Thoracic aorta (tissue), 2 donors: ENCODE data around the gene FAM83B. TPM values are rescaled to one million over a fixed set of nuclear protein-coding genes. Genes with fewer than 3 reads are reported as not detected.
"Not testable (repeated sequence)": the region's sequence is repeated elsewhere in the genome, so short reads cannot be mapped to it uniquely, and the experiment has no call there.

Source experiments
- ATAC-seq: fragments of 150-250 bp; one replicate; pipeline ENCODE4 v1.8.0; 2017; ENCODE audit warnings: low read depth; ENCODE audit not compliant: insufficient number of reproducible peaks, low FRiP score
- DNase-seq: peaks from one replicate; pipeline ENCODE4 v3.0.0-alpha.2; 2020; ENCODE audit warnings: low spot score
- H3K27ac ChIP-seq, 2 donors: fragments of 200-600 bp; sonication (generic); 1 replicate in 1 of 2; 2 replicates in 1 of 2; pipeline ENCODE4 v1.5.1; 2016; ENCODE audit warnings: mild to moderate bottlenecking in 2 of 2, moderate library complexity in 2 of 2
- H3K27me3 ChIP-seq: fragments of 200-600 bp; sonication (generic); replicated peaks from 2 replicates; pipeline ENCODE4 v1.6.0; 2016; ENCODE audit warnings: mild to moderate bottlenecking; ENCODE audit not compliant: insufficient read depth
- H3K36me3 ChIP-seq: fragments of 200-600 bp; sonication (generic); one replicate; pipeline ENCODE4 v1.5.1; 2016
- H3K4me1 ChIP-seq, 2 donors: fragments of 200-600 bp; sonication (generic); 1 replicate in 1 of 2; 2 replicates in 1 of 2; pipeline versions ENCODE4 v1.5.1 to v1.6.0; 2016; ENCODE audit warnings: low read depth in 2 of 2, mild to moderate bottlenecking in 1 of 2; ENCODE audit not compliant: control insufficient read depth in 1 of 2
- H3K4me3 ChIP-seq: fragments of 200-600 bp; sonication (generic); 2 replicates; pipeline ENCODE4 v1.5.1; 2016; ENCODE audit warnings: mild to moderate bottlenecking
- H3K9me3 ChIP-seq: fragments of 200-600 bp; sonication (generic); 2 replicates; pipeline ENCODE4 v1.5.1; 2016
- total RNA-seq, 2 donors: library from RNA; depleted of rRNA; stranded (reverse); fragments of >200 nt; gene quantifications; one replicate each; pipeline versions ENCODE4 v1.1.0 to v1.2.3, GENCODE V29; 2016
- TF ChIP-seq, protein P1 (sequence below): fragments of 200-600 bp; sonication (generic); IDR thresholded peaks from one replicate; pipeline ENCODE4 v1.5.1; 2019; ENCODE audit warnings: antibody characterized with exemption

Gene FAM83B, protein sequence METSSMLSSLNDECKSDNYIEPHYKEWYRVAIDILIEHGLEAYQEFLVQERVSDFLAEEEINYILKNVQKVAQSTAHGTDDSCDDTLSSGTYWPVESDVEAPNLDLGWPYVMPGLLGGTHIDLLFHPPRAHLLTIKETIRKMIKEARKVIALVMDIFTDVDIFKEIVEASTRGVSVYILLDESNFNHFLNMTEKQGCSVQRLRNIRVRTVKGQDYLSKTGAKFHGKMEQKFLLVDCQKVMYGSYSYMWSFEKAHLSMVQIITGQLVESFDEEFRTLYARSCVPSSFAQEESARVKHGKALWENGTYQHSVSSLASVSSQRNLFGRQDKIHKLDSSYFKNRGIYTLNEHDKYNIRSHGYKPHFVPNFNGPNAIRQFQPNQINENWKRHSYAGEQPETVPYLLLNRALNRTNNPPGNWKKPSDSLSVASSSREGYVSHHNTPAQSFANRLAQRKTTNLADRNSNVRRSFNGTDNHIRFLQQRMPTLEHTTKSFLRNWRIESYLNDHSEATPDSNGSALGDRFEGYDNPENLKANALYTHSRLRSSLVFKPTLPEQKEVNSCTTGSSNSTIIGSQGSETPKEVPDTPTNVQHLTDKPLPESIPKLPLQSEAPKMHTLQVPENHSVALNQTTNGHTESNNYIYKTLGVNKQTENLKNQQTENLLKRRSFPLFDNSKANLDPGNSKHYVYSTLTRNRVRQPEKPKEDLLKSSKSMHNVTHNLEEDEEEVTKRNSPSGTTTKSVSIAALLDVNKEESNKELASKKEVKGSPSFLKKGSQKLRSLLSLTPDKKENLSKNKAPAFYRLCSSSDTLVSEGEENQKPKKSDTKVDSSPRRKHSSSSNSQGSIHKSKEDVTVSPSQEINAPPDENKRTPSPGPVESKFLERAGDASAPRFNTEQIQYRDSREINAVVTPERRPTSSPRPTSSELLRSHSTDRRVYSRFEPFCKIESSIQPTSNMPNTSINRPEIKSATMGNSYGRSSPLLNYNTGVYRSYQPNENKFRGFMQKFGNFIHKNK
- not detected for total RNA-seq

DNA sequence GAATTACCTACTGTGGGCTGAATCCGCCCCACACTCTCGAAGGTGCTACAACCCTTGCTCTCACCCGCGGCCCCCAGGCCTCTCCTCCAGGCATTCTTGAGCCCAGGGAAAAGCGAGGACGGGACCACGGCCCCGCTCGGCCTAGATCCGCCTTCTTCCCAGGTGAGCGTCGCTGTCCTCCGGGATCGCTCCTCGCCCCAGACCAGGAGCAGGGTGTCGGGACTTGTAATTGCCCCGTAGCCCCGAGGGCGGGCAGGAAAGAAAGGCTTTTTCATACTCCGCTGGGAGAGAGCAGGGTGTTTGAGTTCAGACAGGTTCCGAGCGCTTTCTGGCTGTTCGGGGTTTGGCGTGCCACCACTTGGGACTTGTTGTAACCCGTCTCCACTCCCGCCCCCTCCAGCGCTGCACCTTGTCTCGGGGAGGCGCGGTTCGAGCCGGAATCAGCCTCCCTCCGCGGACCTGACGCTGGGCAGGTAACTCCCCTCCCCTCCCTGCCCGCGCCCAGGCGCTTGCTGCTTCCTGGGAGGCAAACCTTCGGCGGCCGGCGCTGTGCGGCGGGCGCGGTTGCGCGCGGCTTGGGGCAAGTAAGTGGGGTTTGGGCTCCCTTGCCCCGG is at the start of gene FAM83B:
Gene FAM83B, plus strand, starts transcription at position 529 of the 614 bp plus-strand sequence. CDS start 23,476 bp downstream, outside the sequence.
- ATAC-seq: no peak
- H3K27me3 ChIP-seq: peaks cover 4% of the 10 kb centered on the region
- TF ChIP-seq, protein P1, sequence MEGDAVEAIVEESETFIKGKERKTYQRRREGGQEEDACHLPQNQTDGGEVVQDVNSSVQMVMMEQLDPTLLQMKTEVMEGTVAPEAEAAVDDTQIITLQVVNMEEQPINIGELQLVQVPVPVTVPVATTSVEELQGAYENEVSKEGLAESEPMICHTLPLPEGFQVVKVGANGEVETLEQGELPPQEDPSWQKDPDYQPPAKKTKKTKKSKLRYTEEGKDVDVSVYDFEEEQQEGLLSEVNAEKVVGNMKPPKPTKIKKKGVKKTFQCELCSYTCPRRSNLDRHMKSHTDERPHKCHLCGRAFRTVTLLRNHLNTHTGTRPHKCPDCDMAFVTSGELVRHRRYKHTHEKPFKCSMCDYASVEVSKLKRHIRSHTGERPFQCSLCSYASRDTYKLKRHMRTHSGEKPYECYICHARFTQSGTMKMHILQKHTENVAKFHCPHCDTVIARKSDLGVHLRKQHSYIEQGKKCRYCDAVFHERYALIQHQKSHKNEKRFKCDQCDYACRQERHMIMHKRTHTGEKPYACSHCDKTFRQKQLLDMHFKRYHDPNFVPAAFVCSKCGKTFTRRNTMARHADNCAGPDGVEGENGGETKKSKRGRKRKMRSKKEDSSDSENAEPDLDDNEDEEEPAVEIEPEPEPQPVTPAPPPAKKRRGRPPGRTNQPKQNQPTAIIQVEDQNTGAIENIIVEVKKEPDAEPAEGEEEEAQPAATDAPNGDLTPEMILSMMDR: no peak
- H3K36me3 ChIP-seq: no peaks in the 10 kb centered on the region
- peak within 1 kb of the TSS; percentile 65 for H3K4me3 ChIP-seq
- no peaks in the 10 kb centered on the region for H3K9me3 ChIP-seq
- H3K4me1 ChIP-seq: peaks cover 2 to 9% of the 10 kb centered on the region in 2 donors
- no peak within 1 kb of the TSS for H3K27ac ChIP-seq
- DNase-seq: no peak

DNA sequence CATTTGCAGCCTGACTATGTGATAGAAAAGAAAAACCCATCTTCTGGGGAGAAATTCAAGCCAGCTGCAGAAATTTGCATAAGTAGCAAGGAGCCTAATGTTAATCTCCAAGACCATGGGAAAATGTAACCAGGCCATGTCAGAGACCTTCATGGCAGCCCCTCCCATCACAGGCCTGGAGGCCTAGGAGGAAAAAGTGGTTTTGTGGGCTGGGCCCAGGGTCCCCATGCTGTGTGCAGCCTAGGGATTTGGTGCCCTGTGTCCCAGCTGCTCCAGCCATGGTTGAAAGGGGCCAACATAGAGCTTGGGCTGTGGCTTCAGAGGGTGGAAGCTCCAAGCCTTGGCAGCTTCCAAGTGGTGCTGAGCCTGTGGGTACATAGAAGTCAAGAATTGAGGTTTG is 49.7 kb upstream of the FAM83B start:
- not testable (repeated sequence) for H3K27ac ChIP-seq, H3K36me3 ChIP-seq, H3K4me1 ChIP-seq, DNase-seq, ATAC-seq, H3K27me3 ChIP-seq, H3K9me3 ChIP-seq, H3K4me3 ChIP-seq

DNA sequence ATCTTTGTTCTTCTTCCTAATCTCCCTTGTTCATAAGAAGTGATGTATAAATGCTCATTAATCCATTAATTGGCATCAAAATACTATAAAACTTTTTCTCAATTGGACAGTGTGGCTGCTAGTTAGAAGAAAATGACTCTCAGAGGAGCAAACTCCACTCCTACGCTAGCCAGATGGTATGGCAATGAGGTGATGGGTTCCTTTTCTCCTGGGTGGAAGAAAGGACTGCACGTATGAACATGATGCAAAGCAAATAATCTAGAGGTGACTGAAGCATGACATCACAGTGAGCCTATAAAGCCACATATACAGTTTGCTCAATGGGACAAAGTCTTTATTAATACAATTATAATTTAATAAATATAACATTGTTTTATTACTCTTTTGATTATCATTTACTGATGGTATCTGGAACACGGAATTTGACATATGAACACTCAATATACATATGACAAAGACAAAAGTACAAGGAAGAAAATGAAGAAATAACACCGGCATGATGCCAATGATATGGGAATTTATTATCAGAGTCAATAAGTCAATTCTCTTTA is 46.4 kb upstream of the FAM83B start:
- H3K9me3 ChIP-seq: no peaks in the 10 kb centered on the region
- H3K27me3 ChIP-seq: no peaks in the 10 kb centered on the region
- DNase-seq: no peak
- ATAC-seq: no peak
- H3K4me3 ChIP-seq: no peak overlapping the region
- H3K36me3 ChIP-seq: no peaks in the 10 kb centered on the region
- H3K4me1 ChIP-seq: no peaks in the 10 kb centered on the region
- no peak overlapping the region for H3K27ac ChIP-seq
- TF ChIP-seq, protein P1: no peak

DNA sequence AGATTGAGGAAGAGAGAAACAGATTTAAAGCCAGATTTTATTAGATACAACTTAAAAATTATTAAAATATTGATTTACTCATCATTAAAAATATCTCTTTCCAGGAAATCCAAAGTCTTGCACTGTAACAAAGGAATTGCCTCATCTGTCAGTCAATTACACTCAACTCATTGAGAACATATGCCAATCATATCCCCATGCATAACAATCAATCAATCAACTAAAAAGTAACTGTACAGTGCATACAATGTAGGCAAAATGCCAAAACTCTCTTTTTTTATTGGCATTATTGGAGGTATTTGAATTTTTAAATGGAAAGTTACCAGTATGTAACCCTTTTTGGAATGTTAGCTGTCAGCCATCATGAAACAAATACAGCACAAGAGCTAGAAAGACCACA is 45.3 kb upstream of the FAM83B start:
- Histone ChIP-seq H3K4me1 (no peaks in the 10 kb centered on the region), H3K27me3 (no peaks in the 10 kb centered on the region), H3K4me3 (no peak overlapping the region), H3K9me3 (no peaks in the 10 kb centered on the region), H3K36me3 (no peaks in the 10 kb centered on the region), H3K27ac (no peak overlapping the region)
- ATAC-seq (no peak), DNase-seq (no peak)
- TF ChIP-seq, protein P1: no peak

DNA sequence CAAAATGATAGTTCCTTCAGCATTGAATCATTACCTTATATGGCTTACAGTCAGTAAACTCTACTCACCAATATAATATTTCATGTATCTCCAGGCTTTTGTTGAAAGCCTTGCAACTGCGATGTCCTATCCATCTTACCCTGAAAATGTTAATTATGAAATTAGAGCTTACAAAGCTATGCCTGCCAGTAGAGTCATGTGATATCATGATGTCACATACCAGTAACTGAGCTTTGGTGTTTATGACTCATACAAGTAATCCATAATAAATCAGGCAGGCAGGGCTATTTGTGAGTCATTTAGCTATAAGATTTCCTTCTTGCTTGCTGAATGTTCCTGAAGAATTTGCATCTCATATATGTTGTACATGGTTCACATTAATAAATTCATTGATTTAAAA is 44.9 kb upstream of the FAM83B start:
- no peaks in the 10 kb centered on the region for H3K4me1 ChIP-seq
- TF ChIP-seq, protein P1: no peak
- H3K27ac ChIP-seq: no peak overlapping the region
- DNase-seq: no peak
- ATAC-seq: no peak
- no peaks in the 10 kb centered on the region for H3K27me3 ChIP-seq
- no peak overlapping the region for H3K4me3 ChIP-seq
- H3K9me3 ChIP-seq: no peaks in the 10 kb centered on the region
- no peaks in the 10 kb centered on the region for H3K36me3 ChIP-seq
